GM10248 (cell line): ENCODE measurements around the gene SRRD.

Experiments used
- CTCF ChIA-PET: fragments of 300-600 bp; sonication (Branson Sonifier 250); formaldehyde crosslinking; extraction: SDS; loops from one replicate; lab custom pipeline; 2021; ENCODE audit warnings: antibody characterized with exemption; lab: Yijun Ruan, JAX
- POLR2A ChIA-PET: fragments of 350-650 bp; sonication (Branson Sonifier 250); formaldehyde crosslinking; extraction: SDS; loops from one replicate; lab custom pipeline; 2020; ENCODE audit warnings: antibody characterized with exemption; lab: Yijun Ruan, JAX
- DNase-seq: peaks from one replicate; pipeline ENCODE4 v3.0.0; 2012; ENCODE audit errors: extremely low spot score
- CTCF ChIP-seq: IDR thresholded peaks from 2 replicates; pipeline ENCODE4 v1.5.1; 2012; ENCODE audit warnings: mild to moderate bottlenecking, low read depth; ENCODE audit errors: extremely low read depth, missing control alignments, control extremely low read depth

The SRRD gene

GRCh38 chr22:26452236-26453016 is 31.3 kb upstream of the SRRD start:
- TF ChIP-seq CTCF: no peak
- CTCF ChIA-PET: interaction anchor here (0.9 to 3.0 kb wide), 3 partner anchors 10 to 91 kb away, joined by 3 to 9 read pairs (median 3); no protein-coding TSS in a partner anchor
- POLR2A ChIA-PET: no interaction called here

GRCh38 chr22:26453216-26453615 is 30.5 kb upstream of the SRRD start:
- TF ChIP-seq CTCF: no peak
- no peak for DNase-seq
- CTCF ChIA-PET: interaction anchor here (0.9 to 3.0 kb wide), 4 partner anchors 9 to 92 kb away, joined by 3 to 9 read pairs (median 4); no protein-coding TSS in a partner anchor
- POLR2A ChIA-PET: no interaction called here

More at GRCh38 chr22:26452236-26453016, 31.3 kb upstream of the SRRD start:
- no peak for DNase-seq

GRCh38 chr22:26453812-26454500 is 29.7 kb upstream of the SRRD start:
- TF ChIP-seq CTCF: no peak
- POLR2A ChIA-PET: no interaction called here

GRCh38 chr22:26457661-26458272 is 25.9 kb upstream of the SRRD start:
- no peak for DNase-seq
- no peak for TF ChIP-seq CTCF
- POLR2A ChIA-PET: no interaction called here
- CTCF ChIA-PET: no interaction called here

More at GRCh38 chr22:26453812-26454500, 29.7 kb upstream of the SRRD start:
- DNase-seq: no peak
- CTCF ChIA-PET: interaction anchor here (0.9 to 3.0 kb wide), 4 partner anchors 8 to 93 kb away, joined by 3 to 9 read pairs (median 4); no protein-coding TSS in a partner anchor

- no peak for DNase-seq
- POLR2A ChIA-PET: no interaction called here
- TF ChIP-seq CTCF: no peak
- CTCF ChIA-PET: interaction anchor here (0.9 to 7.5 kb wide), 22 partner anchors 10 to 219 kb away, joined by 3 to 76 read pairs (median 6); partner anchors contain the start of genes HPS4 and SRRD
Observed at GRCh38 chr22:26460202-26460601, 23.5 kb upstream of the SRRD start.
